H9 (cell line): ENCODE results near the gene RABGAP1. TPM values are rescaled to one million over a fixed set of nuclear protein-coding genes. Genes with fewer than 3 reads are reported as not detected.

Experiments
- DNase-seq: peaks from one replicate; pipeline ENCODE4 v3.0.0-alpha.2; 2017
- H2AFZ ChIP-seq: one replicate; pipeline ENCODE4 v1.6.1; 2013; ENCODE audit warnings: mild to moderate bottlenecking, low read length, control low read depth, moderate library complexity
- H2AK5ac ChIP-seq: 2 replicates; pipeline ENCODE4 v1.6.1; 2013; ENCODE audit warnings: low read length, control low read depth, mixed read lengths; ENCODE audit not compliant: insufficient read length
- H2BK120ac ChIP-seq: one replicate; pipeline ENCODE4 v1.6.1; 2013; ENCODE audit warnings: low read depth, mild to moderate bottlenecking, low read length, control low read depth, inconsistent platforms; ENCODE audit not compliant: poor library complexity, severe bottlenecking
- H2BK12ac ChIP-seq: 2 replicates; pipeline ENCODE4 v1.6.1; 2013; ENCODE audit warnings: low read length, control low read depth, mixed read lengths, low read depth; ENCODE audit not compliant: insufficient read length
- H2BK15ac ChIP-seq: 2 replicates; pipeline ENCODE4 v1.6.1; 2013; ENCODE audit warnings: low read depth, low read length, control low read depth
- H2BK20ac ChIP-seq: one replicate; pipeline ENCODE4 v1.6.1; 2013; ENCODE audit warnings: low read depth, mild to moderate bottlenecking, low read length, control low read depth, inconsistent platforms; ENCODE audit not compliant: poor library complexity, severe bottlenecking
- H2BK5ac ChIP-seq: 2 replicates; pipeline ENCODE4 v1.6.1; 2013; ENCODE audit warnings: low read length, control low read depth, mixed read lengths; ENCODE audit not compliant: insufficient read length
- H3K14ac ChIP-seq: 2 replicates; pipeline ENCODE4 v1.6.1; 2013; ENCODE audit warnings: low read length, control low read depth; ENCODE audit not compliant: insufficient read depth
- H3K18ac ChIP-seq: 2 replicates; pipeline ENCODE4 v1.6.1; 2013; ENCODE audit warnings: low read depth, mild to moderate bottlenecking, mixed read lengths, low read length, control low read depth; ENCODE audit not compliant: insufficient read length
- H3K23ac ChIP-seq: 2 replicates; pipeline ENCODE4 v1.6.1; 2013; ENCODE audit warnings: low read length, control low read depth, mixed read lengths, low read depth; ENCODE audit not compliant: insufficient read length
- H3K23me2 ChIP-seq: 2 replicates; pipeline ENCODE4 v1.6.1; 2013; ENCODE audit warnings: low read depth, mild to moderate bottlenecking, mixed read lengths, low read length, control low read depth; ENCODE audit not compliant: insufficient read length, poor library complexity, severe bottlenecking
- H3K27ac ChIP-seq: 2 replicates; pipeline ENCODE4 v1.5.1; 2013; ENCODE audit warnings: low read length, control low read depth, mixed read lengths, low read depth; ENCODE audit not compliant: insufficient read length
- H3K27me3 ChIP-seq: 2 replicates; pipeline ENCODE4 v1.6.1; 2013; ENCODE audit warnings: low read length, control low read depth, inconsistent platforms; ENCODE audit not compliant: insufficient read depth
- H3K4ac ChIP-seq: 2 replicates; pipeline ENCODE4 v1.6.1; 2013; ENCODE audit warnings: low read depth, mild to moderate bottlenecking, control low read depth, inconsistent platforms, low read length, moderate library complexity
- H3K4me1 ChIP-seq: 2 replicates; pipeline ENCODE4 v1.6.1; 2013; ENCODE audit warnings: low read length, control low read depth, inconsistent platforms; ENCODE audit not compliant: insufficient read depth
- H3K4me2 ChIP-seq: 2 replicates; pipeline ENCODE4 v1.6.1; 2013; ENCODE audit warnings: low read length, control low read depth, mixed read lengths; ENCODE audit not compliant: insufficient read length, insufficient read depth
- H3K56ac ChIP-seq: 2 replicates; pipeline ENCODE4 v1.6.1; 2013; ENCODE audit warnings: low read depth, mild to moderate bottlenecking, mixed read lengths, low read length, control low read depth; ENCODE audit not compliant: insufficient read length
- H3K79me1 ChIP-seq: 2 replicates; pipeline ENCODE4 v1.6.1; 2013; ENCODE audit warnings: low read depth, mild to moderate bottlenecking, moderate library complexity, low read length, control low read depth, inconsistent platforms; ENCODE audit not compliant: insufficient read depth, poor library complexity, severe bottlenecking
- H3K79me2 ChIP-seq: 2 replicates; pipeline ENCODE4 v1.6.1; 2013; ENCODE audit warnings: low read length, control low read depth, inconsistent platforms; ENCODE audit not compliant: insufficient read depth
- H3K9ac ChIP-seq: 2 replicates; pipeline ENCODE4 v1.6.1; 2013; ENCODE audit warnings: low read length, control low read depth, mixed read lengths; ENCODE audit not compliant: insufficient read length; ENCODE audit errors: extremely low read depth
- H3K9me3 ChIP-seq: one replicate; pipeline ENCODE4 v1.6.1; 2013; ENCODE audit warnings: low read depth, low read length, inconsistent platforms; ENCODE audit not compliant: control insufficient read depth
- H3T11ph ChIP-seq: one replicate; pipeline ENCODE4 v1.6.1; 2013; ENCODE audit warnings: mild to moderate bottlenecking, low read length, control low read depth, inconsistent platforms
- H4K20me1 ChIP-seq: one replicate; pipeline ENCODE4 v1.6.1; 2013; ENCODE audit not compliant: control insufficient read depth, insufficient read length, insufficient read depth
- H4K5ac ChIP-seq: 2 replicates; pipeline ENCODE4 v1.6.1; 2013; ENCODE audit warnings: low read depth, mild to moderate bottlenecking, mixed read lengths, low read length, control low read depth; ENCODE audit not compliant: insufficient read length
- H4K8ac ChIP-seq: replicated peaks from 2 replicates; pipeline ENCODE4 v1.6.1; 2013; ENCODE audit warnings: low read length, control low read depth, mixed read lengths, low read depth; ENCODE audit not compliant: insufficient read length
- H4K91ac ChIP-seq: 2 replicates; pipeline ENCODE4 v1.6.1; 2013; ENCODE audit warnings: low read depth, mild to moderate bottlenecking, moderate library complexity, mixed read lengths, low read length, control low read depth; ENCODE audit not compliant: insufficient read length
- H3K27ac Mint-ChIP-seq, 3 experiments: 2 replicates in 2 of 3; 3 replicates in 1 of 3; pipeline ENCODE4 v1.8.0; 2020 to 2021; ENCODE audit warnings: mixed read lengths in 3 of 3, mild to moderate bottlenecking in 1 of 3, moderate library complexity in 1 of 3
- H3K27me3 Mint-ChIP-seq: 2 replicates; pipeline ENCODE4 v1.8.0; 2021; ENCODE audit warnings: low read depth, mild to moderate bottlenecking, moderate library complexity, mixed read lengths
- H3K36me3 Mint-ChIP-seq, 3 experiments: 2 replicates in 2 of 3; 3 replicates in 1 of 3; pipeline ENCODE4 v1.8.0; 2020 to 2021; ENCODE audit warnings: low read depth in 3 of 3, mixed read lengths in 3 of 3; ENCODE audit not compliant: insufficient read depth in 1 of 3
- H3K4me1 Mint-ChIP-seq, 2 experiments: 2 replicates each; pipeline ENCODE4 v1.8.0; 2020; ENCODE audit warnings: mixed read lengths in 2 of 2
- H3K4me3 Mint-ChIP-seq, 2 experiments: 2 replicates in 1 of 2; 3 replicates in 1 of 2; pipeline ENCODE4 v1.8.0; 2020 to 2021; ENCODE audit warnings: mild to moderate bottlenecking in 2 of 2, mixed read lengths in 2 of 2, moderate library complexity in 1 of 2
- H3K9me3 Mint-ChIP-seq, 2 experiments: 2 replicates in 1 of 2; 3 replicates in 1 of 2; pipeline ENCODE4 v1.8.0; 2020; ENCODE audit warnings: mild to moderate bottlenecking in 2 of 2, mixed read lengths in 2 of 2, moderate library complexity in 1 of 2
- CTCF ChIP-seq: fragments of 200-600 bp; sonication (generic); conservative IDR thresholded peaks from 3 replicates; pipeline ENCODE4 v1.8.0; 2021; ENCODE audit warnings: antibody characterized with exemption, mild to moderate bottlenecking
- WGBS: extraction: QIAGEN DNeasy Blood & Tissue Kit; methylation state at CpG from one replicate; pipeline ENCODE4 v1.1.7; 2013; ENCODE audit warnings: missing lambda C conversion rate, low lambda C conversion rate, mixed read lengths; ENCODE audit not compliant: insufficient read length; ENCODE audit errors: extremely low coverage; 5-methylcytosine and 5-hydroxymethylcytosine counted together
- total RNA-seq: library from RNA; stranded (reverse); gene quantifications from 2 replicates; pipeline ENCODE4 v1.2.1, GENCODE V29; 2021

The RABGAP1 gene
- total RNA-seq, 1 experiment from 2014 or later, result 31.6 TPM

- Histone ChIP-seq H4K91ac (no peak overlapping the region), H3K9ac (no peak overlapping the region), H2BK12ac (no peak overlapping the region), H3K27me3 (no peaks in the 10 kb centered on the region), H4K8ac (no peak overlapping the region), H3T11ph (no peak overlapping the region), H2AK5ac (no peak overlapping the region), H3K79me1 (no peaks in the 10 kb centered on the region), H3K79me2 (peaks cover 6% of the 10 kb centered on the region; the same call in 1 of the 2 replicates), H3K27ac (no peak overlapping the region), H4K5ac (no peak overlapping the region), H3K4ac (no peak overlapping the region), H2BK5ac (no peak overlapping the region), H3K4me2 (no peak overlapping the region), H3K18ac (no peak overlapping the region), H3K56ac (no peak overlapping the region), H2BK15ac (no peak overlapping the region), H3K14ac (no peak overlapping the region), H3K23me2 (peaks cover 3% of the 10 kb centered on the region), H2BK20ac (no peak overlapping the region), H3K9me3 (no peaks in the 10 kb centered on the region), H2BK120ac (no peak overlapping the region), H4K20me1 (no peaks in the 10 kb centered on the region), H3K4me1 (peaks cover 2% of the 10 kb centered on the region; the same call in 1 of the 2 replicates), H2AFZ (no peak overlapping the region), H3K23ac (no peak overlapping the region)
- peaks cover 3 to 29% (median 26%) of the 10 kb centered on the region in 3 experiments; a peak in 6 of 7 replicates for H3K36me3 Mint-ChIP-seq
- H3K9me3 Mint-ChIP-seq, result no peaks in the 10 kb centered on the region
- no CpG with 5 or more reads among the region's 5 CpGs for WGBS
- no peak overlapping the region for H3K27ac Mint-ChIP-seq
- DNase-seq, result no peak
- TF ChIP-seq CTCF, result no peak
- H3K4me1 Mint-ChIP-seq, result peaks cover 11 to 16% of the 10 kb centered on the region in 2 experiments
- H3K27me3 Mint-ChIP-seq, result no peaks in the 10 kb centered on the region
- no peak overlapping the region for H3K4me3 Mint-ChIP-seq
Measured at GRCh38 chr9:122936464-122936863, 4.4 kb upstream of the RABGAP1 start.
